Medulla oblongata (tissue), 1 donor: ENCODE results near the gene SLC25A45.
A peak's percentile ranks its signal among the peaks of the same experiment; 100 is the strongest.

Experiments
- DNase-seq: peaks from one replicate; pipeline ENCODE4 v3.0.0-alpha.2; 2015; ENCODE audit errors: extremely low spot score

SLC25A45 gene

GRCh38 chr11:65404638-65405339 lies 22.3 kb upstream of the SLC25A45 start:
- DNase-seq = no peak

DNA sequence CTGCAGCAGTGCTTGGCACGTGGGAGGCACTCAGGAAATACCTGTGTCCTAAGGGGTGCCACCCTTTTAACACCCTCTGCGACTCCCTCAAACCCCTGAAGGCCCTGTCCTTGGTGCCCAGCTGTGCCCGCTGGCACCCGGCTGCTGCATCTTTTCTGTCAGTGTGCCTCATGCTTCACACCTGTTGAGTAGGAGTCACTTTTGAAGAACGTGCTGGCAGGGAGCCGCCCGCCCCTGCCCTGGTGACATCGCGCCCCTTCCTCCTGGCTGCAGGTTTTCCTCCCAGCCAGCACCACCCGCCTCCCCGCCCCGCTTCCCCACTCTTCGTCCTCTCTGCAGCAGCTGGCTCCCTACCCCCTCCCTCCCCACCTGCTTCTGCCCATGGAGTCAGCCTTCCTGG lies 21.8 kb upstream of the SLC25A45 start:
- no peak for DNase-seq

GRCh38 chr11:65403607-65404121 lies 21.2 kb upstream of the SLC25A45 start:
- DNase-seq = peak; percentile 70

DNA sequence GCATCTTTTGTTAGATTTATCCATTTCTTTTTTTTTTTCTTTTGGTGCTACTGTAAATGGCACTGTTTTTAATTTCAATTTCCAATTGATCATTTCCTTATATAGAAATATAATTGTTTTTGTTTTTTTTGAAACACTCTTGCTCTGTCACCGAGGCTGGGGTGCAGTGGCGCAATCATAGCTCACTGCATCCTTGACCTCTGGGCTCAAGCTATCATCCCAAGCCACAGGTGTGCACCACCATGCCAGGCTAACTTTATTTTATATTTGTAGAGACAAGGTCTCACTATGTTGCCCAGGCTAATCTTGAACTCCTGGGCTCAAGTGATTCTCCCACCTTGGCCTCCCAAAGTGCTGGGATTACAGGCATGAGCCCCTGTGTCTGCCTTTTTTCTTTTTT lies 20.3 kb upstream of the SLC25A45 start:
- DNase-seq = no peak

DNA sequence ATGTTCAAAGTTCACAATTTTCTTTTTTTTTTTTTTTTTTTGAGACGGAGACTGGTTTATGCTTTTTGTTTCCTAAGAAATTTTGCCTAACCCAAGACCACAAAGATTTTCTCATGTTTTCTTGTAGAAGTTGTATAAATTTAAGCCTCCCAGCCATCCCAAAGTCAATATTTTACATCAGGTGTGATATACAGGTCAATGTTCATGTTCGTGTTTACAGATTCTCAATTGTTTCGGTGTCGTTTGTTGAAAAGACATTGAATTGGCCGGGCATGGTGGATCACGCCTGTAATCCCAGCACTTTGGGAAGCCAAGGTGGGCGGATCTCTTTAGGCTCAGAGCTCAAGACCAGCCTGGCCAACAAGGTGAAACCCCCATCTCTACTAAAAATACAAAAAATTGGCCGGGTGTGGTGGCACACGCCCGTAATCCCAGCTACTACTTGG lies 19.4 kb upstream of the SLC25A45 start:
- DNase-seq = no peak

DNA sequence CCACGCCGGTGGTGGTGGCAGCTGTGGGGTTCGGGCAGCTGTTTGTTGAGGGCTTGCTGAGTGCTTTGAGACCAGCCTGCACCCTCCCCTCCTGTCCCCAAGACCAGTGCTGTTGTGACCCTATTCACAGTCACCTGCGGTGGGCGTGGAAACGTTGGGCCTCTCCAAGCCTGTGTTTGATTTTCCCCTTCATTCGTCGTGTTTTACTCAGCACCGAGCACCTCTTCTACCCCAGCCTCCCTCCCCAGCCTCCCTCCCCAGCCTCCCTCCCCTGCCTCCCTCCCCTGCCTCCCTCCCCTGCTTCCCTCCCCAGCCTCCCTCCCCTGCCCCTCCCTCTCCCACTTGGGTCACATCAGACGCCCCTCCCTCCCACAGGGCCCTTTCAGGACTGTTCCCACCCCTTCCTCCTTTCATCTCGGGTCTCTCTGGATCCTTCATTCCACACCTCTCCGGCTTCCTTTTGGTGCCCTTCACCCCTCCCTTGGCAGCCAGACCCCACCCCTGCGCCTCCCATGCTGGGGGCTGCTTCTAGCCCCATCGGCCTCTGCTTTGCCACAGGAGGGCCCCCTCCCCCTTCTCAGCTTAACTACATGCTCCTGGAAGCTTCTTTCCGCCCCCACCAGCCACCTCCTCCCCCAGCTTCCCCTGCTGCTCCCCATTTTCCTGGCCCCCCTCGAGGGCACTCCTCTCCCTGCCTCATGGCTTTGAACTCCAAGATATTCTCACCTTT lies 18.8 kb upstream of the SLC25A45 start:
- DNase-seq = no peak

DNA sequence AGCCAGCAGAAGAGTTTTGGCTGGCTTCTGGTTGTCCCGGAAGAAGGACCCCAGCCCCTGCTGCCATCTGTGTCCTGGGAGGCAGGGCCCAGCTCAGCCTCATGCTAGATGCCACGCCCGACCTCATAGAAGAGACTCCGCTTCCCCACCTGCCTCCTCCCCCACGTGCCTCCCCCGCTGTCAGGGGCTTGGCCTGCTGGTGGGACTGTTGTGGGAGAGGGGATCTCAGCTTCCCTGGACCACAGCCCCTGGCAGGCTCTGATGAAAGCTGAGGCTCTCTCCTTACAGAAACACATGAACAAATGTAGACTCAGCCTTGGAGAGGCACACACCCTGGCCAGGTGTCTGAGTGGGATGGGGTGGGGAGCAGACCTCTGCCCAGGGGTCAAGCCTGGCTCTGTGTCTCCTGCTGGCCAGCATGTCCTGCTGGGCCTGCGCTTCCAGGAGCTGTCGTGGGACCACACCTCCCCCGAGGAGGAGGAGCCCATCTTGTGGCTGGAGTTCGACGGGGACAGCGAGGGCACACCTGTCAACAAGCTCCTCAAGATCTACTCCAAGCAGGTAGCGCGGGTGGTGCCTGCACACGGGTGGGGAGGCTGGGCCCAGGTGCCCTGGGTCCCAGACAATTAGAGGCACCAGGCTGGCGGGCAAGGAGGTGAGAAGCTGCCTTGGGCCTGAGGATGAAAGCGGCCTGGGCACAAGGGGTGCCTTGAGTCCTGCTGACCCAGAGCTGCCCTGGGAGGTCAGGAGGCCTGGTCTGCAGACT lies 18.0 kb upstream of the SLC25A45 start:
- no peak for DNase-seq

GRCh38 chr11:65399845-65400244 lies 17.4 kb upstream of the SLC25A45 start:
- no peak for DNase-seq

DNA sequence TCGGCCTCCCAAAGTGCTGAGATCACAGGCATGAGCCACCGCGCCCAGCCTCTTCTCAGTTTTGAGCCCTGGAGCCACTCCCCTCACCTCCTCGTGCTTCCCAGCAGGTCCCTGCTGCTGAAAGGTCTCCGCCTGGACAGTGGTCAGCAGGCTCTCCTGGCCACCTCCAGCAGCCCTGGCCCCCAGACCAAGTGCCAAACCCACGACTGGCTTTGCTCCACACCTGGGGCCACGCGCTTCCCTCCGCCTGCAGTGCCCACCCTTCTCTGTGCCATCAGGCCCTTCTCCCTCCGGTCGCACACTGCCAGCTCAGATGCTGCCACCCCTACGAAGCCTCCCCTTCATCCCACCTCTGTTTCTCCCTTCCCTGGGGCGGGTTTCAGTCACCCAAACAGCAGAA lies 16.8 kb upstream of the SLC25A45 start:
- DNase-seq = no peak

DNA sequence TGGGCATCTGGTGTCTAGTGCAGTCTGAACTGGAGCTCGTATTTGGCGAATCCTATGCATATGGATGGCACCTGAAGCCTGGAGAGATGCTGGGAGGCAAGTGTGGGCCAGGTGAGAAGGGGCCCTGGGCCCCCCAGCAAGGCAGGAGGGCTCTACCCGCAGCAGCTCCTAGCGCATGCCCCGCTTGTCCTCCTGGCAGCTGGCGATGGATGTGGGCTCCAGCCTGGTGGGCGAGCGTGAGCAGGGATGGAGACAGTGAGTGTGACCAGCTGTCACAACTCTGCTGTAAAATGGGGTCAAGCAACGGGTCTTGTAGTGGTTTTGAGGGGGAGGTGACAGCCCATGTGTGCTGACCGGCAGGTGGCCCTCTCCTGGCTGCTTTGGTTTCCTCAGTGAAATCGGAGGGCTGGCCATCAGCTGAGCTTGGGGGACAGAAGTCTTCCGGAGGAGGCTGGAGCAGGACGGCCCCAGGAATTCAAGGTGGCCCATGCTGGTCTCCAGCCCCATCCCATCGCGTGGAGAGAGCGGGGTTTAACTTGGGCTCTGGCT lies 16.0 kb upstream of the SLC25A45 start:
- no peak for DNase-seq

- no peak for DNase-seq
Measured at GRCh38 chr11:65396769-65397745, 14.6 kb upstream of the SLC25A45 start.

DNA sequence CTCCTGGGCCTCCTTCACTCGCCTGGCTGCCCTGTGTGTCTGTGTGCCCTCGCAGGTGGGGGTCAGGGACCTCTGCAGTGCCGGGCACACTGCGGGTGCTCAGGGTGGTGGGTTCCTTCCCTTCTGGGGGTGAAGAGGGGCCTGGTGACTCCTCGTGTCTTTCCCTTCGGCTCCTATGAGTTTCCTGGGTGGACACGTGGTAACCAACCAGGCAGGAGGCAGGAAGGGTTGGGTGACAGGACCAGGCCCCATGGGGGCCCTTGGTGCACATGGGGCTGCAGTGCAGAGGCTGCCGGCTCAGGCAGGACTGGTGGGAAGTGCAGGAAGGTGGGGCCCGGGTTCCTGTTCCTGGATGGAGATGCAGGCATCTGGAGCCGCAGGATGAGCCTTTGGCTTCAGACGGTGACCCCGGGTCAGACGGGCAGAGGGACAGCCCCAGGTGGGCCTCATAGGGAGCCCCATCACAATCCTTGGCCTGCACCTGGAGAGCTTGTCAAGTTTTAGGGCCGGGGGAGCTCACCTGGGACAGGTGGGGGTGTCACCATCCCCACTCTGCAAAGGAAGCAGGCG lies 13.6 kb upstream of the SLC25A45 start:
- DNase-seq = no peak

DNA sequence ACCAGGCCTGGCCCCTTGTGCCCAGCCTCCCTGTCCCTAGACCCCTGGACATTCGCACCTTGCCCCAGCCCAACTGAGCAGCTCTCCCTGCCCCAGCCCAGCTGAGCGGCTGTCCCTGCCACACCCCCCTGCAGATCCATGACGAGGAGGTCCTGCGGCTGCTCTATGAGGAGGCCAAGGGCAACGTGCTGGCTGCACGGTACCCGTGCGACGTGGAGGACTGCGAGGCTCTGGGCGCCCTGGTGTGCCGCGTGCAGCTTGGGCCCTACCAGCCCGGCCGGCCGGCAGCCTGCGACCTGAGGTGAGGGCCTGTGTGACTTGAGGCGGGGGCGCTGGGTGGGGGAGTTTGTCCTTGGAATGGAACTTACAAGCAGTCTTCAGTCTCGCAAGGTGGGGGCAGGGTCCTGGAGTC lies 11.7 kb upstream of the SLC25A45 start:
- no peak for DNase-seq

DNA sequence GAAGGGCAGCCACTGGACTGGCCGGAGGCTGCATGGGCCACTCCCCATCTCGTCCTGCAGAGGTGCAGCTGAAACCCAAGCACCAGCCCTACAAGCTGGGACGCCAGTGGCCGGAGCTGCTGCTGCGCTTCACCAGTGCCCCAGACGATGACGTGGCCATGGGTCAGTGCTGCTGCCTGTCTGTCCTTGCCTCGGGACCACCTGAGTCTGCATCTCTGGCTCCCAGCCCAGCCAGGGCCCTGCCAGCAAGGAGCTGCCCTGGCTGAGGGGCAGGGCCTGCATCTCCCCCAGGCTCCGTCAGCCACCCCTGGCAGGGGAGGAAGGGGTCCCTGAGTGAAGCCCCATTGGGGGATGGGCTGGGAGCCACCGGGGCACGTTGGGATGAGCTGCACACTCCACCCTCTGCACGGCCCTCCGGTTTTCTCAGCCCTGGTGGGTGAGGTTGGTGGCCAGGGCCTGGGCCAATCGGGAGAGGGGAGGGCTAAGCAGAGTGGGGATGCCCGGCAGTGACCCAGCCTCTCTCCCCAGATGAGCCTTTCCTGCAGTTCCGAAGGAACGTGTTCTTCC lies 11.2 kb upstream of the SLC25A45 start:
- no peak for DNase-seq

DNA sequence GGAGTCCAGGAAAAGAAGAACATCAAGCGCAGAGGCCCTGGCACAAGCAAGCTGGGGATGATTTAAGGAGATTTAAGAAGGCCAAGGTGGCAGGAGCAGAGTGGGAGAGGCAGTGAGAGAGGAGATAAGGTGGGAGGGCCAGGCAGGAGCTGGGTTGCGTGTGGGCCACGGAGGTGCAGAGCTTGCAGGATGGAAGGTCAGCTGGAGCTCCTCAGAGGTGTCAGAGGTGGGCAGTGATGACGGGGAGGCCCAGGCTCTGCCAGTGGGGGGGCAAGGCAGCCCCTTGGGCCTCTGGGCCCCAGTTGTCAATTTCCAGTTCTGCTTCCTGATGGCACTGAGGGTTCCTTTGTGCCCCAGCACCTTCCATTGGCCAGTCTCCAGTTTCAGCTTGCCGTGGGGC lies 10.5 kb upstream of the SLC25A45 start:
- no peak for DNase-seq

- no peak for DNase-seq
Measured at GRCh38 chr11:65392186-65392829, 9.9 kb upstream of the SLC25A45 start.

- no peak for DNase-seq
Measured at GRCh38 chr11:65390996-65391395, 8.6 kb upstream of the SLC25A45 start.

DNA sequence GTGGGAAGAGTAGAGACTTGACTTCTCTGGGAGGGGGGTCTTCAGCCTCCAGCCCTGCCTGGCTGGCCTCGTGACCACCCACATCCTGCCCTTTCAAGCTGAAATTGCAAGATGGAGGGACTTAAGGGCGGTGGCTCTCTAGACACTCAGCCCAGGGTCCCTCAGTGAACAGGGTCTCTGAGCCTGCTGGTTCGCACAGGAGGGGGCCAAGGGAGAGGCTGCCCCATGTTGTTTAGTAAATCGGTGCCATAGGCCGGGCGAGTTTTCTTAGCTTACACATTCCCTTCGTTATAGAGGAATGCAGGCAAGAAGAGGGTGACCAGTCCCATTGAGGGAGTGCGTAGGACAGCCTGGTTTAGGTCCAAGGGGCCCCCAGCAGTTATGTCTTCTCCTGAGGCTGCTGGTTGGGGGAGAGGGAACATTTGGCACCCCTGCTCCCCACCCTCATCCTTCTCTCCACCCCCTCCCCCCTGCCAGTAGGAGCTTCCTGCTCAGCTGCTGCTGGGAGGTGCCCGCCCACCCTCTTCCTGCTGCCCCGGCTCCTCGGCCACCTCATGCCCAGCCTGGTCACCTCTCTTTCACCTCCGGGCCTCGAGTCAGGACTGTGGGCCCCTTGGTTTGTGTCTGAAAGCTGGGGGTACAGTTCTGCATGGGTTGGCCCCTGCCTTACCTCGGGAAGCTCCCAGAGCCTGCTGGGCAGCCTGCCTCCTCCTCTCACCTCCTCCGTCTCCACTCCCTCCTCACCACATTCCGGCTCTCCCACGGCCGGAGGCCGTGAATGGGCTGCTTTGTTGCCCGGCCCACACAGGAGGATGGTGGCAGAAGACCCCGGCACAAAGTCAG lies 7.9 kb upstream of the SLC25A45 start:
- DNase-seq = no peak
